AG09319 (cell line): ENCODE measurements around the gene SIRPA.
"Not testable (repeated sequence)": the region's sequence is repeated elsewhere in the genome, so short reads cannot be mapped to it uniquely, and the experiment has no call there.

Experiments used
- DNase-seq: peaks from one replicate; pipeline ENCODE4 v3.0.0-alpha.2; 2010; ENCODE audit warnings: low read depth; ENCODE audit errors: extremely low read depth
- CTCF ChIP-seq: IDR thresholded peaks from 2 replicates; pipeline ENCODE4 v1.5.1; 2011; ENCODE audit warnings: low read depth, mild to moderate bottlenecking, inconsistent platforms, low read length, moderate library complexity

The SIRPA gene

GRCh38 chr20:1906361-1907051 is 11.3 kb downstream of the SIRPA start:
- TF ChIP-seq CTCF = no peak
- no peak for DNase-seq

GRCh38 chr20:1907586-1907985 is 12.4 kb downstream of the SIRPA start:
- TF ChIP-seq CTCF = no peak
- no peak for DNase-seq

GRCh38 chr20:1908191-1908590 is 13.0 kb downstream of the SIRPA start:
- TF ChIP-seq CTCF = no peak
- DNase-seq = no peak

- no peak for DNase-seq
- no peak for TF ChIP-seq CTCF
These were observed 13.9 kb downstream of the SIRPA start for GRCh38 chr20:1909097-1909496.

GRCh38 chr20:1911536-1911935 is 16.3 kb downstream of the SIRPA start:
- DNase-seq = no peak
- no peak for TF ChIP-seq CTCF

- no peak for DNase-seq
These were observed 16.8 kb downstream of the SIRPA start for GRCh38 chr20:1912053-1912452.

GRCh38 chr20:1912646-1913045 is 17.4 kb downstream of the SIRPA start:
- no peak for DNase-seq

More at GRCh38 chr20:1912053-1912452, 16.8 kb downstream of the SIRPA start:
- no peak for TF ChIP-seq CTCF

GRCh38 chr20:1915233-1915632 is 20.0 kb downstream of the SIRPA start:
- not testable (repeated sequence) for DNase-seq

More at GRCh38 chr20:1912646-1913045, 17.4 kb downstream of the SIRPA start:
- TF ChIP-seq CTCF = no peak
